Measurements from ENCODE around the gene GDI2. TPM values are rescaled to one million over a fixed set of nuclear protein-coding genes. Genes with fewer than 3 reads are reported as not detected.

The GDI2 gene
- total and polyA plus RNA-seq, 2 of the 13 experiments (the other 11 are each of a cell fraction or from before 2014, with no cell fraction given): 153 to 477 TPM

DNA sequence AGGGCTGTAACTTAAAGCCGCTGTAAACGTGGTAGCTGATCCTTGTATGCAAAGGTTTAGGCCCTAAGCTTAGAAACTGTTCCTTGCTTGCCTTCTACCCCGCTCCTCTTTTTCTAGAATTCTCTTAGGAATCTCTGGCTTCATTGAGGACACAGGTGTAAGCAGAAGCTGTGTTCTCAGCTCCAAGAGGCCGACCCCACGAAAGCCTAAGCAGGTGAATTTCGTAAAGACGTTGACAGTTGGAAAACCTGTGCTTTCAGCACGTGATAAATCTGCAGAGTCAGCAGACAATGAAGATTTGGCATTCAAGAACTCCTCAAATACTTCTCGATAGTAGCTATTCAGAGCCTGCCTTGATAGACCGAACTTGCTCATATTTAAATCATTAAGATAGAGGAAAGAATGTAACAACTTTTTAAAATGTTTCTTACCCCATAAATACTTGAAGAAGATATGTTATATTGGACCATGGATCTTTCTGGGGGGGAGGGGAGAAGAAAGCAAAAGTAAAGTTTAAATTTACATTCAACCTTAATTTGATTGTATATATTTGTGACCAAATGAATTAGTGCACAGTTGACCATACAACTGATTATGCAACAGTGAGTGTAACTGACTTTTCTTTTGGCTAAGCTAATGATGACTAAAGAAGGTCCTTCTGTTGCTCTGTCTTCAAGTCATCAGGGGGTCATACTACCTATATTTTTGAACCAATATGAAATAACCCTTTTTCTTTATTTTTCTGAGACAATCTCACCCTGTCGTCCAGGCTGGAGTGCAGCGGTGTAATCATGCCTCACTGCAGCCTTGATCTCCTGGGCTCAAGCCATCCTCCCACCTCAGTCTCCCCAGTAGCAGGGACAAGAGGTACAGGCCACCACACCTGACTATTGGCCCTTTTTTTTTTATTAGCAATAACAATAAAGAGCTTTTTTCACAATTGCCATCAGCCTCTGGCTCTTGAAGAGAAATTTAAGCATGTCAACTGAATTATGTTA is 1.2 kb upstream of the GDI2 start (continued):
- TF ChIP-seq ZNF446 (CRISPR knock-in tag; IDR thresholded peaks at IDR 0.05): 0 out of 2 replicates have a peak, but pooled peaks have one; percentile 19
- TF ChIP-seq ISL2 (CRISPR knock-in tag; IDR thresholded peaks at IDR 0.05): no peak
- no peak; the same call in 1 of the 2 replicates for TF ChIP-seq ZNF33A (CRISPR knock-in tag; IDR thresholded peaks at IDR 0.05; ENCODE audit: borderline replicate concordance)
- TF ChIP-seq ZNF569 (CRISPR knock-in tag; IDR thresholded peaks at IDR 0.05; ENCODE audit: borderline replicate concordance): no peak
- TF ChIP-seq ZNF160 (CRISPR knock-in tag; IDR thresholded peaks at IDR 0.05): no peak
- no peak for TF ChIP-seq FOXJ3 (CRISPR knock-in tag; IDR thresholded peaks at IDR 0.05; ENCODE audit: borderline replicate concordance)
- TF ChIP-seq ISX (CRISPR knock-in tag; conservative IDR thresholded peaks at IDR 0.05): no peak
- TF ChIP-seq, protein P1, sequence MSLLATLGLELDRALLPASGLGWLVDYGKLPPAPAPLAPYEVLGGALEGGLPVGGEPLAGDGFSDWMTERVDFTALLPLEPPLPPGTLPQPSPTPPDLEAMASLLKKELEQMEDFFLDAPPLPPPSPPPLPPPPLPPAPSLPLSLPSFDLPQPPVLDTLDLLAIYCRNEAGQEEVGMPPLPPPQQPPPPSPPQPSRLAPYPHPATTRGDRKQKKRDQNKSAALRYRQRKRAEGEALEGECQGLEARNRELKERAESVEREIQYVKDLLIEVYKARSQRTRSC (CRISPR knock-in tag; IDR thresholded peaks at IDR 0.05; ENCODE audit: low read depth): no peak
- no peak for TF ChIP-seq FUBP1 (CRISPR knock-in tag; IDR thresholded peaks at IDR 0.05; ENCODE audit: borderline replicate concordance)
- 0 out of 2 replicates have a peak, but pooled peaks have one; percentile 4 for TF ChIP-seq ZBTB7A (CRISPR knock-in tag; IDR thresholded peaks at IDR 0.05)
- TF ChIP-seq PHF21A (CRISPR knock-in tag; IDR thresholded peaks at IDR 0.05): no peak
- 0 out of 2 replicates have a peak, but pooled peaks have one; percentile 13 for TF ChIP-seq ZNF414 (CRISPR knock-in tag; IDR thresholded peaks at IDR 0.05)
- TF ChIP-seq MIER2 (CRISPR knock-in tag; IDR thresholded peaks at IDR 0.05): 0 out of 2 replicates have a peak, but pooled peaks have one; percentile 0
- no peak for TF ChIP-seq KDM2A (CRISPR knock-in tag; IDR thresholded peaks at IDR 0.05; ENCODE audit: borderline replicate concordance, low read depth)
- TF ChIP-seq KLF11 (CRISPR knock-in tag; IDR thresholded peaks at IDR 0.05): peak; percentile 15; the same call in 1 of the 2 replicates
- peak; percentile 2; the same call in 1 of the 2 replicates for TF ChIP-seq ZMYM2 (CRISPR knock-in tag; IDR thresholded peaks at IDR 0.05)
- TF ChIP-seq NFKB2 (CRISPR knock-in tag; IDR thresholded peaks at IDR 0.05; ENCODE audit: borderline replicate concordance): no peak
- no peak for TF ChIP-seq ZNF652 (CRISPR knock-in tag; IDR thresholded peaks at IDR 0.05; ENCODE audit: borderline replicate concordance, low read depth)
- TF ChIP-seq ZNF12 (CRISPR knock-in tag; IDR thresholded peaks at IDR 0.05): no peak
- TF ChIP-seq MAFK (conservative IDR thresholded peaks at IDR 0.05 in 1 of 2, IDR thresholded peaks at IDR 0.05 in 1 of 2; ENCODE audit: low read length in 2 of 2): peak; percentile 99
- no peak for TF ChIP-seq BCL6 (CRISPR knock-in tag; IDR thresholded peaks at IDR 0.05)
- TF ChIP-seq NBN (conservative IDR thresholded peaks at IDR 0.05): no peak
- TF ChIP-seq, protein P2, sequence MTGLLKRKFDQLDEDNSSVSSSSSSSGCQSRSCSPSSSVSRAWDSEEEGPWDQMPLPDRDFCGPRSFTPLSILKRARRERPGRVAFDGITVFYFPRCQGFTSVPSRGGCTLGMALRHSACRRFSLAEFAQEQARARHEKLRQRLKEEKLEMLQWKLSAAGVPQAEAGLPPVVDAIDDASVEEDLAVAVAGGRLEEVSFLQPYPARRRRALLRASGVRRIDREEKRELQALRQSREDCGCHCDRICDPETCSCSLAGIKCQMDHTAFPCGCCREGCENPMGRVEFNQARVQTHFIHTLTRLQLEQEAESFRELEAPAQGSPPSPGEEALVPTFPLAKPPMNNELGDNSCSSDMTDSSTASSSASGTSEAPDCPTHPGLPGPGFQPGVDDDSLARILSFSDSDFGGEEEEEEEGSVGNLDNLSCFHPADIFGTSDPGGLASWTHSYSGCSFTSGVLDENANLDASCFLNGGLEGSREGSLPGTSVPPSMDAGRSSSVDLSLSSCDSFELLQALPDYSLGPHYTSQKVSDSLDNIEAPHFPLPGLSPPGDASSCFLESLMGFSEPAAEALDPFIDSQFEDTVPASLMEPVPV (CRISPR knock-in tag; IDR thresholded peaks at IDR 0.05): 0 out of 2 replicates have a peak, but pooled peaks have one; percentile 4
- no peak for TF ChIP-seq ZNF766 (CRISPR knock-in tag; IDR thresholded peaks at IDR 0.05; ENCODE audit: borderline replicate concordance)
